Common myeloid progenitor, CD34-positive (primary cell): ENCODE measurements around the gene MAP3K13.

Experiments
- CTCF ChIA-PET: fragments of 350-600 bp; sonication (Branson Sonifier 250); formaldehyde crosslinking; loops from one replicate; lab custom pipeline; 2021; ENCODE audit warnings: antibody characterized with exemption; lab: Charles Lee
- POLR2A ChIA-PET: fragments of 350-600 bp; sonication (Branson Sonifier 250); formaldehyde crosslinking; loops from one replicate; lab custom pipeline; 2021; ENCODE audit warnings: antibody characterized with exemption; lab: Charles Lee
- DNase-seq, 3 donors: peaks; one replicate each; pipeline versions ENCODE4 v3.0.0 to v3.0.0-alpha.2; 2013
- H3K27ac ChIP-seq, 2 experiments: 1 replicate in 1 of 2; 2 replicates in 1 of 2; pipeline ENCODE4 v1.7.0; 2013; ENCODE audit warnings: inconsistent platforms in 2 of 2, low read length in 2 of 2, mild to moderate bottlenecking in 2 of 2, low read depth in 1 of 2, moderate library complexity in 1 of 2; ENCODE audit not compliant: severe bottlenecking in 2 of 2, insufficient read depth in 1 of 2, poor library complexity in 1 of 2
- H3K27me3 ChIP-seq, 5 experiments: replicated peaks in 2 of 5; 1 replicate in 3 of 5; 2 replicates in 2 of 5; pipeline versions ENCODE4 v1.6.1 to v1.7.0; 2013; ENCODE audit warnings: low read length in 4 of 5, mild to moderate bottlenecking in 2 of 5, moderate library complexity in 2 of 5, inconsistent platforms in 1 of 5; ENCODE audit not compliant: insufficient read depth in 5 of 5, control insufficient read depth in 4 of 5
- H3K36me3 ChIP-seq, 4 experiments: 1 replicate in 2 of 4; 2 replicates in 2 of 4; pipeline versions ENCODE4 v1.6.1 to v1.7.0; 2013; ENCODE audit warnings: low read length in 3 of 4, control low read depth in 1 of 4, mild to moderate bottlenecking in 1 of 4; ENCODE audit not compliant: control insufficient read depth in 4 of 4, insufficient read depth in 4 of 4
- H3K4me1 ChIP-seq, 4 experiments: 1 replicate in 3 of 4; 2 replicates in 1 of 4; pipeline versions ENCODE4 v1.6.1 to v1.7.1; 2013; ENCODE audit warnings: low read length in 3 of 4, mild to moderate bottlenecking in 3 of 4, control low read depth in 1 of 4, inconsistent platforms in 1 of 4, moderate library complexity in 1 of 4; ENCODE audit not compliant: control insufficient read depth in 4 of 4, insufficient read depth in 4 of 4; ENCODE audit errors: control extremely low read depth in 1 of 4
- H3K4me3 ChIP-seq, 7 experiments: 1 replicate in 4 of 7; 2 replicates in 3 of 7; pipeline versions ENCODE4 v1.5.1 to v1.7.0; 2013; ENCODE audit warnings: mild to moderate bottlenecking in 7 of 7, low read length in 6 of 7, moderate library complexity in 6 of 7, inconsistent platforms in 2 of 7, low read depth in 2 of 7, control low read depth in 1 of 7; ENCODE audit not compliant: insufficient read depth in 4 of 7, control insufficient read depth in 1 of 7; ENCODE audit errors: extremely low read depth in 1 of 7
- H3K9me3 ChIP-seq, 5 experiments: 1 replicate in 4 of 5; 2 replicates in 1 of 5; pipeline versions ENCODE4 v1.6.1 to v1.7.1; 2013; ENCODE audit warnings: low read length in 4 of 5, mild to moderate bottlenecking in 2 of 5, inconsistent platforms in 1 of 5, low read depth in 1 of 5, moderate library complexity in 1 of 5; ENCODE audit not compliant: control insufficient read depth in 4 of 5, insufficient read depth in 2 of 5; ENCODE audit errors: control extremely low read depth in 1 of 5
- WGBS: methylation state at CpG from one replicate; pipeline ENCODE4 v1.1.5; 2013; ENCODE audit not compliant: insufficient coverage; 5-methylcytosine and 5-hydroxymethylcytosine counted together

The MAP3K13 gene

GRCh38 chr3:185511711-185512110 is 148.8 kb downstream of the MAP3K13 start:
- WGBS = 97% methylated on average over 3 of the region's 4 CpGs
- Histone ChIP-seq H3K27ac (no peak overlapping the region), H3K4me1 (no peaks in the 10 kb centered on the region), H3K4me3 (no peak overlapping the region), H3K9me3 (no peaks in the 10 kb centered on the region), H3K27me3 (peaks cover 0 to 3% (median 0%) of the 10 kb centered on the region in 5 experiments), H3K36me3 (no peaks in the 10 kb centered on the region)
- POLR2A ChIA-PET = no interaction called here
- CTCF ChIA-PET = interaction anchor here (0.7 kb wide), 1 partner anchor 19 kb away, joined by 3 read pairs; no protein-coding TSS in a partner anchor
- DNase-seq = no peak

GRCh38 chr3:185517387-185518130 is 154.6 kb downstream of the MAP3K13 start:
- 83% methylated on average over 1 of the region's 2 CpGs for WGBS
- no peaks in the 10 kb centered on the region for H3K4me1 ChIP-seq
- H3K27me3 ChIP-seq = peaks cover 0 to 5% (median 0%) of the 10 kb centered on the region in 5 experiments
- no peak overlapping the region for H3K27ac ChIP-seq
- no peak overlapping the region for H3K4me3 ChIP-seq
- CTCF ChIA-PET = no interaction called here
- H3K9me3 ChIP-seq = no peaks in the 10 kb centered on the region
- POLR2A ChIA-PET = no interaction called here
- no peak for DNase-seq
- H3K36me3 ChIP-seq = no peaks in the 10 kb centered on the region

- WGBS = 90% methylated on average over 2 of the region's 5 CpGs
- no peaks in the 10 kb centered on the region for H3K4me1 ChIP-seq
- POLR2A ChIA-PET = no interaction called here
These were observed 156.1 kb downstream of the MAP3K13 start for GRCh38 chr3:185519021-185519420.

GRCh38 chr3:185521349-185522138 is 158.6 kb downstream of the MAP3K13 start:
- Histone ChIP-seq H3K27ac (no peak overlapping the region), H3K4me3 (no peak overlapping the region), H3K4me1 (no peaks in the 10 kb centered on the region), H3K27me3 (peaks cover 0 to 2% (median 0%) of the 10 kb centered on the region in 5 experiments), H3K36me3 (no peaks in the 10 kb centered on the region), H3K9me3 (no peaks in the 10 kb centered on the region)
- DNase-seq = no peak
- POLR2A ChIA-PET = no interaction called here
- 95% methylated on average over 7 of the region's 7 CpGs for WGBS
- CTCF ChIA-PET = interaction anchor here (1.3 kb wide), 1 partner anchor 37 kb away, joined by 3 read pairs; no protein-coding TSS in a partner anchor

More at GRCh38 chr3:185519021-185519420, 156.1 kb downstream of the MAP3K13 start:
- Histone ChIP-seq H3K27me3 (peaks cover 0 to 5% (median 0%) of the 10 kb centered on the region in 5 experiments), H3K4me3 (no peak overlapping the region), H3K9me3 (no peaks in the 10 kb centered on the region), H3K36me3 (no peaks in the 10 kb centered on the region), H3K27ac (no peak overlapping the region)
- DNase-seq = no peak
- CTCF ChIA-PET = interaction anchor here (0.7 kb wide), 1 partner anchor 35 kb away, joined by 3 read pairs; no protein-coding TSS in a partner anchor

- Histone ChIP-seq H3K9me3 (no peaks in the 10 kb centered on the region), H3K4me3 (no peak overlapping the region), H3K4me1 (no peaks in the 10 kb centered on the region), H3K36me3 (no peaks in the 10 kb centered on the region), H3K27ac (no peak overlapping the region), H3K27me3 (no peaks in the 10 kb centered on the region)
- no CpG with 5 or more reads among the region's 2 CpGs for WGBS
- DNase-seq = no peak
- ChIA-PET CTCF (no interaction called here), POLR2A (no interaction called here)
These were observed 163.5 kb downstream of the MAP3K13 start for GRCh38 chr3:185526349-185526951.

- H3K4me1 ChIP-seq = no peaks in the 10 kb centered on the region
- CTCF ChIA-PET = interaction anchor here (1.3 kb wide), 1 partner anchor 48 kb away, joined by 3 read pairs; no protein-coding TSS in a partner anchor
- no peak overlapping the region for H3K4me3 ChIP-seq
- H3K27ac ChIP-seq = no peak overlapping the region
- no peaks in the 10 kb centered on the region for H3K36me3 ChIP-seq
- POLR2A ChIA-PET = no interaction called here
- no peaks in the 10 kb centered on the region for H3K27me3 ChIP-seq
- no peaks in the 10 kb centered on the region for H3K9me3 ChIP-seq
- no peak for DNase-seq
- 92% methylated on average over 9 of the region's 9 CpGs for WGBS
These were observed 164.4 kb downstream of the MAP3K13 start for GRCh38 chr3:185527364-185527763.
